IgD-negative memory B cell (primary cell): ENCODE measurements around the gene VTN. TPM values are rescaled to one million over a fixed set of nuclear protein-coding genes. Genes with fewer than 3 reads are reported as not detected.
"Not testable (repeated sequence)": the region's sequence is repeated elsewhere in the genome, so short reads cannot be mapped to it uniquely, and the experiment has no call there.

Experiments
- H3K27ac Mint-ChIP-seq, 3 donors: one replicate each; pipeline ENCODE4 v1.8.0; 2020 to 2022; ENCODE audit warnings: mild to moderate bottlenecking in 3 of 3, mixed read lengths in 3 of 3, moderate library complexity in 1 of 3
- H3K27me3 Mint-ChIP-seq: one replicate; pipeline ENCODE4 v1.8.0; 2021; ENCODE audit warnings: mixed read lengths
- H3K36me3 Mint-ChIP-seq: one replicate; pipeline ENCODE4 v1.8.0; 2020; ENCODE audit warnings: mild to moderate bottlenecking, mixed read lengths
- H3K4me1 Mint-ChIP-seq, 3 donors: one replicate each; pipeline ENCODE4 v1.8.0; 2020 to 2022; ENCODE audit warnings: mixed read lengths in 3 of 3, mild to moderate bottlenecking in 1 of 3
- H3K4me3 Mint-ChIP-seq, 4 donors: one replicate each; pipeline ENCODE4 v1.8.0; 2020 to 2022; ENCODE audit warnings: mild to moderate bottlenecking in 4 of 4, mixed read lengths in 4 of 4, moderate library complexity in 3 of 4
- H3K9me3 Mint-ChIP-seq, 3 donors: one replicate each; pipeline ENCODE4 v1.8.0; 2020 to 2021; ENCODE audit warnings: mixed read lengths in 3 of 3, mild to moderate bottlenecking in 1 of 3
- polyA plus RNA-seq: library from polyadenylated mRNA; unstranded; fragments of 300-500 nt; fragmentation: Illumina TruSeq; gene quantifications from one replicate; pipeline ENCODE4 v1.2.3, GENCODE V29; 2021

Gene VTN
- polyA plus RNA-seq, 1 donor from 2014 or later: not detected

GRCh38 chr17:28345419-28346198 lies 24.5 kb downstream of the VTN start:
- Mint-ChIP-seq H3K36me3 (peaks cover 2% of the 10 kb centered on the region), H3K9me3 (no peaks in the 10 kb centered on the region)

GRCh38 chr17:28344435-28344901 lies 25.6 kb downstream of the VTN start:
- Mint-ChIP-seq H3K9me3 (no peaks in the 10 kb centered on the region), H3K4me1 (no peaks in the 10 kb centered on the region), H3K27ac (peak overlapping the region in 1 of 3 donors; percentile 57), H3K27me3 (no peaks in the 10 kb centered on the region), H3K4me3 (no peak overlapping the region), H3K36me3 (peaks cover 2% of the 10 kb centered on the region)

More at GRCh38 chr17:28345419-28346198, 24.5 kb downstream of the VTN start:
- H3K4me1 Mint-ChIP-seq: no peaks in the 10 kb centered on the region
- no peaks in the 10 kb centered on the region for H3K27me3 Mint-ChIP-seq
- H3K27ac Mint-ChIP-seq: peak overlapping the region in 1 of 3 donors; percentile 33
- H3K4me3 Mint-ChIP-seq: no peak overlapping the region

- no peaks in the 10 kb centered on the region for H3K27me3 Mint-ChIP-seq
- peak overlapping the region in 1 of 3 donors; percentile 59 for H3K27ac Mint-ChIP-seq
- H3K36me3 Mint-ChIP-seq: peaks cover 2% of the 10 kb centered on the region
- peak overlapping the region in 1 of 4 donors; percentile 50 for H3K4me3 Mint-ChIP-seq
- H3K4me1 Mint-ChIP-seq: no peaks in the 10 kb centered on the region
- H3K9me3 Mint-ChIP-seq: no peaks in the 10 kb centered on the region
Observed at GRCh38 chr17:28344011-28344410, 26.1 kb downstream of the VTN start.

- Mint-ChIP-seq H3K27ac (peak overlapping the region in 1 of 3 donors; percentile 59), H3K9me3 (no peaks in the 10 kb centered on the region), H3K4me1 (peaks cover 0 to 3% (median 0%) of the 10 kb centered on the region in 3 donors), H3K36me3 (peaks cover 2% of the 10 kb centered on the region), H3K4me3 (no peak overlapping the region), H3K27me3 (no peaks in the 10 kb centered on the region)
Observed at GRCh38 chr17:28343491-28343932, 26.6 kb downstream of the VTN start.

GRCh38 chr17:28342313-28342712 lies 27.8 kb downstream of the VTN start:
- Mint-ChIP-seq H3K27me3 (no peaks in the 10 kb centered on the region), H3K4me1 (peaks cover 3 to 7% (median 4%) of the 10 kb centered on the region in 3 donors), H3K9me3 (no peaks in the 10 kb centered on the region), H3K36me3 (peaks cover 2% of the 10 kb centered on the region), H3K4me3 (no peak overlapping the region), H3K27ac (no peak overlapping the region)

- peaks cover 9 to 13% (median 11%) of the 10 kb centered on the region in 3 donors for H3K4me1 Mint-ChIP-seq
- no peaks in the 10 kb centered on the region for H3K9me3 Mint-ChIP-seq
- H3K27me3 Mint-ChIP-seq: no peaks in the 10 kb centered on the region
- no peak overlapping the region for H3K27ac Mint-ChIP-seq
- no peak overlapping the region for H3K4me3 Mint-ChIP-seq
- no peaks in the 10 kb centered on the region for H3K36me3 Mint-ChIP-seq
Observed at GRCh38 chr17:28341516-28341915, 28.6 kb downstream of the VTN start.

- no peaks in the 10 kb centered on the region for H3K36me3 Mint-ChIP-seq
- no peak overlapping the region for H3K27ac Mint-ChIP-seq
- no peak overlapping the region for H3K4me3 Mint-ChIP-seq
- H3K9me3 Mint-ChIP-seq: no peaks in the 10 kb centered on the region
- H3K4me1 Mint-ChIP-seq: peaks cover 11 to 18% (median 17%) of the 10 kb centered on the region in 3 donors
- H3K27me3 Mint-ChIP-seq: no peaks in the 10 kb centered on the region
Observed at GRCh38 chr17:28340374-28340773, 29.7 kb downstream of the VTN start.

GRCh38 chr17:28339431-28339830 lies 30.7 kb downstream of the VTN start:
- no peak overlapping the region for H3K27ac Mint-ChIP-seq
- no peaks in the 10 kb centered on the region for H3K27me3 Mint-ChIP-seq
- no peaks in the 10 kb centered on the region for H3K9me3 Mint-ChIP-seq
- H3K36me3 Mint-ChIP-seq: no peaks in the 10 kb centered on the region
- peaks cover 14 to 24% (median 23%) of the 10 kb centered on the region in 3 donors for H3K4me1 Mint-ChIP-seq
- peak overlapping the region in 2 of 4 donors; percentile 48 to 55 for H3K4me3 Mint-ChIP-seq

GRCh38 chr17:28338769-28339212 lies 31.3 kb downstream of the VTN start:
- not testable (repeated sequence) for H3K9me3 Mint-ChIP-seq, H3K27ac Mint-ChIP-seq, H3K36me3 Mint-ChIP-seq, H3K27me3 Mint-ChIP-seq, H3K4me3 Mint-ChIP-seq
- H3K4me1 Mint-ChIP-seq: peaks cover 14 to 30% (median 29%) of the 10 kb centered on the region in 3 donors

- Mint-ChIP-seq H3K27ac (no peak overlapping the region), H3K27me3 (no peaks in the 10 kb centered on the region), H3K36me3 (no peaks in the 10 kb centered on the region), H3K9me3 (no peaks in the 10 kb centered on the region), H3K4me3 (peak overlapping the region in 1 of 4 donors; percentile 96), H3K4me1 (peaks cover 14 to 30% (median 30%) of the 10 kb centered on the region in 3 donors)
Observed at GRCh38 chr17:28338056-28338768, 31.9 kb downstream of the VTN start.

GRCh38 chr17:28335959-28336871 lies 33.9 kb downstream of the VTN start:
- peaks cover 14 to 32% (median 30%) of the 10 kb centered on the region in 3 donors for H3K4me1 Mint-ChIP-seq
- H3K9me3 Mint-ChIP-seq: no peaks in the 10 kb centered on the region
- peaks cover 2% of the 10 kb centered on the region for H3K36me3 Mint-ChIP-seq
- H3K4me3 Mint-ChIP-seq: peak overlapping the region; percentile 96 to 100 (median 98)
- peak overlapping the region; percentile 63 to 96 (median 89) for H3K27ac Mint-ChIP-seq
- H3K27me3 Mint-ChIP-seq: no peaks in the 10 kb centered on the region

- no peaks in the 10 kb centered on the region for H3K27me3 Mint-ChIP-seq
- peaks cover 14 to 32% (median 30%) of the 10 kb centered on the region in 3 donors for H3K4me1 Mint-ChIP-seq
- peak within 1 kb of the TSS; percentile 96 to 100 (median 98) for H3K4me3 Mint-ChIP-seq
- H3K9me3 Mint-ChIP-seq: no peaks in the 10 kb centered on the region
- peak within 1 kb of the TSS; percentile 89 to 96 (median 93) for H3K27ac Mint-ChIP-seq
- H3K36me3 Mint-ChIP-seq: peaks cover 4% of the 10 kb centered on the region
Observed at GRCh38 chr17:28335201-28335958, 34.7 kb downstream of the VTN start, which contains the start of the genes IFT20 and TNFAIP1. Gene IFT20, minus strand, starts transcription at chr17:28335472. Its CDS starts 3,487 bp downstream, at chr17:28331985. Gene TNFAIP1, plus strand, starts transcription at chr17:28335761. Its CDS starts 3,761 bp downstream, at chr17:28339522.

- peaks cover 14 to 32% (median 30%) of the 10 kb centered on the region in 3 donors for H3K4me1 Mint-ChIP-seq
- H3K36me3 Mint-ChIP-seq: peaks cover 6% of the 10 kb centered on the region
- H3K9me3 Mint-ChIP-seq: no peaks in the 10 kb centered on the region
- H3K27me3 Mint-ChIP-seq: no peaks in the 10 kb centered on the region
- peak overlapping the region; percentile 89 to 96 (median 93) for H3K27ac Mint-ChIP-seq
- peak overlapping the region; percentile 96 to 100 (median 98) for H3K4me3 Mint-ChIP-seq
Observed at GRCh38 chr17:28334666-28335200, 35.4 kb downstream of the VTN start.
